Keratinocyte (primary cell): ENCODE measurements around the gene PTPRN2. TPM values are rescaled to one million over a fixed set of nuclear protein-coding genes. Genes with fewer than 3 reads are reported as not detected.

Source experiments
- DNase-seq: peaks from one replicate; pipeline ENCODE4 v3.0.0-alpha.2; 2011; ENCODE audit warnings: low read depth, missing footprints, low spot score
- FAIRE-seq: peaks from 2 replicates; lab custom pipeline; 2011; peaks lifted over from hg19 to GRCh38; lab: Jason Lieb, UNC
- H2AFZ ChIP-seq: 2 replicates; pipeline ENCODE4 v1.6.0; 2012; ENCODE audit warnings: low read length, control low read depth, inconsistent platforms; ENCODE audit not compliant: control insufficient read depth
- H3K27ac ChIP-seq: 2 replicates; pipeline ENCODE4 v1.5.1; 2011; ENCODE audit warnings: low read length; ENCODE audit not compliant: control insufficient read depth, insufficient read depth
- H3K27me3 ChIP-seq: 3 replicates; pipeline ENCODE4 v1.6.0; 2011; ENCODE audit warnings: low read length; ENCODE audit not compliant: control insufficient read depth, insufficient read depth; ENCODE audit errors: extremely low read depth
- H3K36me3 ChIP-seq, 2 experiments: 2 replicates in 1 of 2; 3 replicates in 1 of 2; pipeline ENCODE4 v1.5.1; 2011; ENCODE audit warnings: low read length in 2 of 2, mild to moderate bottlenecking in 1 of 2; ENCODE audit not compliant: control insufficient read depth in 2 of 2, insufficient read depth in 2 of 2; ENCODE audit errors: extremely low read depth in 1 of 2
- H3K4me1 ChIP-seq: 3 replicates; pipeline ENCODE4 v1.5.1; 2011; ENCODE audit warnings: low read length; ENCODE audit not compliant: control insufficient read depth, insufficient read depth; ENCODE audit errors: extremely low read depth
- H3K4me2 ChIP-seq: 3 replicates; pipeline ENCODE4 v1.6.0; 2011; ENCODE audit warnings: low read depth, low read length; ENCODE audit not compliant: control insufficient read depth, insufficient read depth; ENCODE audit errors: extremely low read depth
- H3K4me3 ChIP-seq, 3 experiments: fragments of 200-600 bp in 1 of 3; sonication (generic) in 1 of 3; 2 replicates in 2 of 3; 3 replicates in 1 of 3; pipeline ENCODE4 v1.5.1; 2011 to 2016; ENCODE audit warnings: low read length in 3 of 3, mild to moderate bottlenecking in 3 of 3, control low read depth in 2 of 3, inconsistent platforms in 1 of 3, low read depth in 1 of 3, mixed read lengths in 1 of 3, mixed run types in 1 of 3, moderate library complexity in 1 of 3; ENCODE audit not compliant: control insufficient read depth in 2 of 3, insufficient read depth in 2 of 3; ENCODE audit errors: extremely low read depth in 1 of 3
- H3K79me2 ChIP-seq: 2 replicates; pipeline ENCODE4 v1.6.0; 2012; ENCODE audit warnings: low read length; ENCODE audit not compliant: control insufficient read depth, insufficient read depth
- H3K9ac ChIP-seq: 3 replicates; pipeline ENCODE4 v1.6.0; 2011; ENCODE audit warnings: low read length; ENCODE audit not compliant: control insufficient read depth, insufficient read depth; ENCODE audit errors: extremely low read depth
- H3K9me1 ChIP-seq: 3 replicates; pipeline ENCODE4 v1.6.0; 2011; ENCODE audit warnings: low read length; ENCODE audit not compliant: control insufficient read depth, insufficient read depth; ENCODE audit errors: extremely low read depth
- H3K9me3 ChIP-seq: 2 replicates; pipeline ENCODE4 v1.5.1; 2012; ENCODE audit warnings: low read depth, low read length; ENCODE audit not compliant: control insufficient read depth
- H4K20me1 ChIP-seq: 3 replicates; pipeline ENCODE4 v1.6.0; 2011; ENCODE audit warnings: low read length; ENCODE audit not compliant: control insufficient read depth, insufficient read depth; ENCODE audit errors: extremely low read depth
- EZH2 ChIP-seq: IDR thresholded peaks from one replicate; pipeline ENCODE4 v1.6.1; 2012; ENCODE audit warnings: inconsistent platforms, mild to moderate bottlenecking, low read length, moderate library complexity
- dilution Hi-C: fragments of 300-500 bp; cut with MboI; formaldehyde crosslinking; loops from one replicate; pipeline ENCODE4 v1.7.0; 2020; ENCODE audit warnings: low sequenced_read_pairs; ENCODE audit not compliant: extremely low pct_ligation_motif_present
- polyA plus RNA-seq, 5 experiments: library from polyadenylated mRNA; depleted of rRNA in 3 of 5; stranded (reverse) in 3 of 5; stranded (forward) in 1 of 5; unstranded in 1 of 5; fragments of >200 nt; gene quantifications; 1 replicate in 1 of 5; 2 replicates in 3 of 5; 3 replicates in 1 of 5; pipeline versions ENCODE4 v1.2.1 to v1.2.3, GENCODE V29; 2011 to 2012; ENCODE audit warnings: missing spikeins in 2 of 5, low read depth in 1 of 5, low replicate concordance in 1 of 5
- TF ChIP-seq, protein P1 (sequence below), 3 experiments: IDR thresholded peaks in 1 of 3; conservative IDR thresholded peaks in 1 of 3; optimal IDR thresholded peaks in 1 of 3; 2 replicates in 2 of 3; 3 replicates in 1 of 3; pipeline versions ENCODE3 to v1.5.1; 2011; ENCODE audit warnings: low read length in 3 of 3, mild to moderate bottlenecking in 3 of 3, moderate library complexity in 2 of 3, control low read depth in 1 of 3, inconsistent platforms in 1 of 3; ENCODE audit not compliant: insufficient read depth in 2 of 3; ENCODE audit errors: extremely low read depth in 1 of 3

Gene PTPRN2
- polyA plus RNA-seq, 1 donor (not counting 4 experiments of a cell fraction or from before 2014, with no cell fraction given) = not detected

DNA sequence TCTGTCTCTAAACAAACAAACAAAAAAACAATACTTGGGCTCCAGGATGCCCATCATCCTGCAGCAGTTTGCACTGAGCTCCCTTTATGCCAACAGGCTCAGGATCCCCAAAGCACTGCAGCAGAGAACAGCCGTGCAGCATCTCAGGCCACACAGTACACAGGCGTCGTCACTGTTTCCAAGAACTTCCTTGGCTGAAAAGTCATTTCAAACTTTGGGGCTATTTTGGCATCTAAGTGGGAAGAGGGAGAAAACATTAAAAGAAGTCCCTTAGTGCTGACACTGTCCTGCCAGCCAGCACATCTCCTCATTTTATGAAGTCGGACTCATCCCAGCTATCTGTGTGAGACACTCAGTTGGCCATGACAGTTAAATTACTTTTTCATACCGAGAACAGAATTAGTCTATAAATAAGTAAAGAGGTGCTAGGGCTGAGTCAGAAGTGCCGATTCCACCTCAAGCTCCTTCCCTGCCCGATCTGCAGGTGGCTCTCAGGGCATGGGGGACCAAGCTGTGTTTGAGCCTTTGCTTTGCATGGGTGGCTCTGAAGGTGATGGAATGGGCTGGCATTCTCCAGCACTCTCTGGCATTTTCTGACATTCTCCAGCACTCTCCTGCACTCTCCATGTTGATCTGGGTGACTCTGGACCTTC is 68.5 kb downstream of the PTPRN2 start:
- Histone ChIP-seq H3K4me2 (no peak overlapping the region), H3K36me3 (no peaks in the 10 kb centered on the region), H3K27me3 (no peaks in the 10 kb centered on the region), H3K9ac (no peak overlapping the region), H3K79me2 (no peaks in the 10 kb centered on the region), H3K4me1 (no peaks in the 10 kb centered on the region), H3K27ac (no peak overlapping the region), H2AFZ (no peak overlapping the region), H3K9me3 (peaks cover 18% of the 10 kb centered on the region), H3K9me1 (no peaks in the 10 kb centered on the region), H3K4me3 (no peak overlapping the region), H4K20me1 (no peaks in the 10 kb centered on the region)
- TF ChIP-seq, protein P1, sequence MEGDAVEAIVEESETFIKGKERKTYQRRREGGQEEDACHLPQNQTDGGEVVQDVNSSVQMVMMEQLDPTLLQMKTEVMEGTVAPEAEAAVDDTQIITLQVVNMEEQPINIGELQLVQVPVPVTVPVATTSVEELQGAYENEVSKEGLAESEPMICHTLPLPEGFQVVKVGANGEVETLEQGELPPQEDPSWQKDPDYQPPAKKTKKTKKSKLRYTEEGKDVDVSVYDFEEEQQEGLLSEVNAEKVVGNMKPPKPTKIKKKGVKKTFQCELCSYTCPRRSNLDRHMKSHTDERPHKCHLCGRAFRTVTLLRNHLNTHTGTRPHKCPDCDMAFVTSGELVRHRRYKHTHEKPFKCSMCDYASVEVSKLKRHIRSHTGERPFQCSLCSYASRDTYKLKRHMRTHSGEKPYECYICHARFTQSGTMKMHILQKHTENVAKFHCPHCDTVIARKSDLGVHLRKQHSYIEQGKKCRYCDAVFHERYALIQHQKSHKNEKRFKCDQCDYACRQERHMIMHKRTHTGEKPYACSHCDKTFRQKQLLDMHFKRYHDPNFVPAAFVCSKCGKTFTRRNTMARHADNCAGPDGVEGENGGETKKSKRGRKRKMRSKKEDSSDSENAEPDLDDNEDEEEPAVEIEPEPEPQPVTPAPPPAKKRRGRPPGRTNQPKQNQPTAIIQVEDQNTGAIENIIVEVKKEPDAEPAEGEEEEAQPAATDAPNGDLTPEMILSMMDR (optimal IDR thresholded peaks at IDR 0.05 in 1 of 3, IDR thresholded peaks at IDR 0.05 in 1 of 3, conservative IDR thresholded peaks at IDR 0.05 in 1 of 3; ENCODE audit: extremely low read depth in 1 of 3, insufficient read depth in 2 of 3, low read length in 3 of 3) = no peak
- dilution Hi-C loops = no loop called here
- FAIRE-seq = no peak
- DNase-seq = no peak

DNA sequence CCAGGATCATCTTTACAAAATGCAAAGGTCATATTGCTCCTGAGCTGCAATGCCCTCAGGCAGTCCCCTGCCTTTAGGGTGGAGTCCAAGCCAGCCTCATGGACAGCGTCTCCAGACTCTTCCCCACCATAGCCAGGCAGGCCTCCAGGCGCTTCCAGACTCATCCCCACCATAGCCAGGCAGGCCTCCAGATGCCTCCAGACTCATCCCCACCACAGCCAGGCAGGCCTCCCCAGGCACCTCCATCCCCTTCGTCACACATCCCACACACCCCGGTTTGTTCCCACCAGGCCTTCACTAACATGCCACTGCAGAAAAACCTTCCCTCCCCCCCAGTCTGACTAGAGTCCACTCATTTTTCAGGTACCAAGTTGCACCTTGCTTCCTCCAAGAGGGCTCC is 70.1 kb downstream of the PTPRN2 start:
- no peaks in the 10 kb centered on the region for H4K20me1 ChIP-seq
- TF ChIP-seq, protein P1 (optimal IDR thresholded peaks at IDR 0.05 in 1 of 3, IDR thresholded peaks at IDR 0.05 in 1 of 3, conservative IDR thresholded peaks at IDR 0.05 in 1 of 3; ENCODE audit: extremely low read depth in 1 of 3, insufficient read depth in 2 of 3, low read length in 3 of 3) = no peak
- no peak for TF ChIP-seq EZH2
- no peaks in the 10 kb centered on the region for H3K79me2 ChIP-seq
- no peak for DNase-seq
- H3K9me3 ChIP-seq = peaks cover 21% of the 10 kb centered on the region
- dilution Hi-C loops = no loop called here
- H3K4me3 ChIP-seq = no peak overlapping the region
- no peak for FAIRE-seq
- no peak overlapping the region for H3K27ac ChIP-seq
- no peak overlapping the region for H2AFZ ChIP-seq
- H3K9me1 ChIP-seq = no peaks in the 10 kb centered on the region
- H3K4me1 ChIP-seq = no peaks in the 10 kb centered on the region
- H3K27me3 ChIP-seq = no peaks in the 10 kb centered on the region
- no peak overlapping the region for H3K9ac ChIP-seq
- no peaks in the 10 kb centered on the region for H3K36me3 ChIP-seq
- H3K4me2 ChIP-seq = no peak overlapping the region
